ENCODE measurements around the gene SMG5.

DNA sequence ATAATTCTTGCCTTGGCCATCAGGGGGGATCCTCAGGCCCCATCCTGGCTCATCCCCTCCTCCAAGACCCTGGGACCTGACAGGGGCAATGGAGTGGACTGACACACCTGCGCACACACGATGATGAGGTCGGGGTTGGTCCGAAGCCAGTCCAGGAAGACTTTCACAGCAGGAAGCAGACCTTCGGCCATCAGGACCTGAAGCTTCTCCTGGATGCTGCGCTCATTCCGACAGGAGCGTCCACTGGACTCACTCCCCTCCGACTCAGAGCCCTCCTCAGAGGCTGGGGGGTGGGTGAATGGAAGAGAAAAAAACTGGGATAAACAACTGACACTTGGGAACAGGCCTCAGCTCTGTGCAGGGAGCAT, 19.4 kb downstream of the SMG5 start:
- TF ChIP-seq, protein P1, sequence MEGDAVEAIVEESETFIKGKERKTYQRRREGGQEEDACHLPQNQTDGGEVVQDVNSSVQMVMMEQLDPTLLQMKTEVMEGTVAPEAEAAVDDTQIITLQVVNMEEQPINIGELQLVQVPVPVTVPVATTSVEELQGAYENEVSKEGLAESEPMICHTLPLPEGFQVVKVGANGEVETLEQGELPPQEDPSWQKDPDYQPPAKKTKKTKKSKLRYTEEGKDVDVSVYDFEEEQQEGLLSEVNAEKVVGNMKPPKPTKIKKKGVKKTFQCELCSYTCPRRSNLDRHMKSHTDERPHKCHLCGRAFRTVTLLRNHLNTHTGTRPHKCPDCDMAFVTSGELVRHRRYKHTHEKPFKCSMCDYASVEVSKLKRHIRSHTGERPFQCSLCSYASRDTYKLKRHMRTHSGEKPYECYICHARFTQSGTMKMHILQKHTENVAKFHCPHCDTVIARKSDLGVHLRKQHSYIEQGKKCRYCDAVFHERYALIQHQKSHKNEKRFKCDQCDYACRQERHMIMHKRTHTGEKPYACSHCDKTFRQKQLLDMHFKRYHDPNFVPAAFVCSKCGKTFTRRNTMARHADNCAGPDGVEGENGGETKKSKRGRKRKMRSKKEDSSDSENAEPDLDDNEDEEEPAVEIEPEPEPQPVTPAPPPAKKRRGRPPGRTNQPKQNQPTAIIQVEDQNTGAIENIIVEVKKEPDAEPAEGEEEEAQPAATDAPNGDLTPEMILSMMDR (IDR thresholded peaks at IDR 0.05): no peak
- TF ChIP-seq POLR2A (IDR thresholded peaks at IDR 0.05): no peak
